PC-9 (cell line): ENCODE results near the gene ZBTB7C.

Experiments used
- EZH2 ChIP-seq: fragments of 200-600 bp; sonication (generic); IDR thresholded peaks from 2 replicates; pipeline ENCODE4 v1.8.0; 2017; ENCODE audit warnings: antibody characterized with exemption, low read depth
- TF ChIP-seq, protein P1 (sequence below): fragments of 200-600 bp; sonication (generic); conservative IDR thresholded peaks from 2 replicates; pipeline ENCODE4 v1.6.1; 2017; ENCODE audit warnings: mixed run types, antibody characterized with exemption, mild to moderate bottlenecking, moderate library complexity

DNA sequence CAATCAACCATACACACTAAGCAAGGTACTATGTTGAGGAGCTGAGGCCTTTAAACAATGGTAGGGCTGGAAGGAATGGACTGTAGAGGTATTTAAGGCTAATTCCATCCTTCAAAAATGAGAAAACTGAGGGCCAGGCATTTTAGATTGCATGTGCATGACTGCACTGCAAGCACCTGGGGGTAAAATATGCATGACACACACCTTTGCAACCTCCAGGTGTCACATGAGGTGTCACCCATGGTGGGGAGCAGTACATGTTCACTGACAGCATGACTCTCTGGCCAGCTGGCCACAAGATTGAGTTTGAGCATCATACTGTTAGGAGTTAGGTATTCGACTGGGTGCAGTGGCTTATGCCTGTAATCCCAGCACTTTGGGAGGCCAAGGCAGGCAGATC is 182.8 kb downstream of the ZBTB7C start:
- TF ChIP-seq, protein P1, sequence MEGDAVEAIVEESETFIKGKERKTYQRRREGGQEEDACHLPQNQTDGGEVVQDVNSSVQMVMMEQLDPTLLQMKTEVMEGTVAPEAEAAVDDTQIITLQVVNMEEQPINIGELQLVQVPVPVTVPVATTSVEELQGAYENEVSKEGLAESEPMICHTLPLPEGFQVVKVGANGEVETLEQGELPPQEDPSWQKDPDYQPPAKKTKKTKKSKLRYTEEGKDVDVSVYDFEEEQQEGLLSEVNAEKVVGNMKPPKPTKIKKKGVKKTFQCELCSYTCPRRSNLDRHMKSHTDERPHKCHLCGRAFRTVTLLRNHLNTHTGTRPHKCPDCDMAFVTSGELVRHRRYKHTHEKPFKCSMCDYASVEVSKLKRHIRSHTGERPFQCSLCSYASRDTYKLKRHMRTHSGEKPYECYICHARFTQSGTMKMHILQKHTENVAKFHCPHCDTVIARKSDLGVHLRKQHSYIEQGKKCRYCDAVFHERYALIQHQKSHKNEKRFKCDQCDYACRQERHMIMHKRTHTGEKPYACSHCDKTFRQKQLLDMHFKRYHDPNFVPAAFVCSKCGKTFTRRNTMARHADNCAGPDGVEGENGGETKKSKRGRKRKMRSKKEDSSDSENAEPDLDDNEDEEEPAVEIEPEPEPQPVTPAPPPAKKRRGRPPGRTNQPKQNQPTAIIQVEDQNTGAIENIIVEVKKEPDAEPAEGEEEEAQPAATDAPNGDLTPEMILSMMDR, result no peak
- no peak for TF ChIP-seq EZH2
